Stimulated activated CD4-positive, alpha-beta T cell treated with anti-CD3 and anti-CD28 coated beads, Interleukin-2, amount 100 ng/mL, for 24 hours (primary cell): ENCODE measurements around the gene DRC1.

Experiments used
- DNase-seq, 2 donors: peaks; one replicate each; pipeline ENCODE4 v3.0.0-alpha.2; 2020

DRC1 gene

GRCh38 chr2:26479131-26479788 is 77.5 kb downstream of the DRC1 start:
- DNase-seq = no peak

- no peak for DNase-seq
These were observed 78.3 kb downstream of the DRC1 start for GRCh38 chr2:26479789-26480565.

- no peak for DNase-seq
These were observed 79.1 kb downstream of the DRC1 start for GRCh38 chr2:26480566-26481423.

DNA sequence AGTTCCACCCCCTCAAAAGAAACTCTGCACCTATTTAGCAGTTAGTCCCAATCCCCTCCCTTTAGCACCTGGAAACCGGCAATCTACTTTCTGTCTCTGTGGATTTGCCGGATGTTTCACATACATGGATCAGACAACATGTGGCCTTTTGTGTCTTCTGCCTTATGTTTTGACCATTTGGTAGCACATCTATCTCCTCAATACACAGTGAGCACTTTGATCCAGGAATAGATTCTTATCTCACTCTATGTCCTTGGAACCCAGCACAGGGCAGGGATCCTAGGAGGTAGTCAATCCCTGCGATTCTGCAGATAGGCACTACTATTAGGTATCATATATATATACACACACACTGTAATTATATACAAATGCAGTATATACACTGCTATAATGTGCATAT is 80.0 kb downstream of the DRC1 start:
- no peak for DNase-seq

DNA sequence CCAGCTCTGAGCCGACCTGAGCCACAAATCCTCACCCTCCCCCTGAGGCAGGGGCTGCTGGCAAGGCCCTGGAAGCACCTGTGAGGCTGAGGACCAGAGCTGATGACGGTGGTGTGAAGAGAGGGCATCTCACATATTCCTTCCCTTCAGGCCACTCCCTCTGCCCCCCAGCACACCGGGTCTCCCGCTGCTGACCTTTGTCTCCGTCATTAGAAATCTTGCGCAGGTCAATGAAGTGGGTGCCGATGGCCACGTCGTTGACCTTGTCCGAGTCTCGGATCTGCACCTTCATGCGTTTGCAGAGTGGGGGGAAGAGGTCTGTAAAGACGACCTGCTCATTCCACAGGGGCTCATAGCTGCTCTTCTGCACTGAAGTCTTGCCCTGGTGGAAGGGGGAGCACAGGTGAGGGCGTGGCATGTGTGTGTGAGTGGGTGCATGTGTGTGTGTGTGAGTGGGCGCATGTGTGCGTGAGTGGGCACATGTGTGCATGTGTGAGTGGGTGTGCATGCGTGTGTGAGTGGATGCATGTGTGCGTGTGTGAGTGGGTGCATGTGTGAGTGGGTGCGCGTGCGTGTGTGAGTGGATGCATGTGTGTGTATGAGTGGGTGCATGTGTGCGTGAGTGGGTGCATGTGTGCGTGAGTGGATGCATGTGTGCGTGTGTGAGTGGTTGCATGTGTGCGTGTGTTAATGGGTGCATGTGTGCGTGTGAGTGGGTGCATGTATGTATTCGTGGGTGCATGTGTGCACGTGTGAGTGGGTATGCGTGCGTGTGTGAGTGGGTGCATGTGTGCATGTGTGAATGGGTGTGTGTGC is 80.7 kb downstream of the DRC1 start:
- DNase-seq = no peak

GRCh38 chr2:26483027-26483326 is 81.3 kb downstream of the DRC1 start:
- no peak for DNase-seq

- DNase-seq = no peak
These were observed 81.8 kb downstream of the DRC1 start for GRCh38 chr2:26483516-26483915.

- DNase-seq = no peak
These were observed 82.3 kb downstream of the DRC1 start for GRCh38 chr2:26483957-26484565.

GRCh38 chr2:26484579-26484978 is 82.9 kb downstream of the DRC1 start:
- no peak for DNase-seq

DNA sequence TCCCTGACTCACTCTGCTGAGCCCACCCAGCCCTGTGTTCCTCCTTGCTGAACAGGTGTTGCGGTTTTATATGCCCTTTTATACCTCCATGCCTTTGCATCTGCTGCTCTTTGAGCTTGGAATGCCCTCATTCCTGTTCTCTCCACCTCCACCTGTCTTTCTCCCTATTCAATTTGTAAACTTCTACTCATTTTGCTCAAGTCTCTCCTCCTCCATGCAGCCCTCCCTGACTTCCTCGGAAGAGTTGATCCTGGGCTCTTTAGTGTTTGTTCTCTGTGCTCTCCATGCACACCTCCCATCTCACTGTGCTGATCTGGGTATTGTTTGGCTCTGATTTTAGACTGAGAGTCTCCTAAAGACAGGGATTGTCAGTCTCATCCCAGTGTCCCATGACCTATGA is 83.4 kb downstream of the DRC1 start:
- DNase-seq = no peak

GRCh38 chr2:26485725-26486418 is 84.2 kb downstream of the DRC1 start:
- DNase-seq = no peak

- no peak for DNase-seq
These were observed 85.1 kb downstream of the DRC1 start for GRCh38 chr2:26486789-26487188.

DNA sequence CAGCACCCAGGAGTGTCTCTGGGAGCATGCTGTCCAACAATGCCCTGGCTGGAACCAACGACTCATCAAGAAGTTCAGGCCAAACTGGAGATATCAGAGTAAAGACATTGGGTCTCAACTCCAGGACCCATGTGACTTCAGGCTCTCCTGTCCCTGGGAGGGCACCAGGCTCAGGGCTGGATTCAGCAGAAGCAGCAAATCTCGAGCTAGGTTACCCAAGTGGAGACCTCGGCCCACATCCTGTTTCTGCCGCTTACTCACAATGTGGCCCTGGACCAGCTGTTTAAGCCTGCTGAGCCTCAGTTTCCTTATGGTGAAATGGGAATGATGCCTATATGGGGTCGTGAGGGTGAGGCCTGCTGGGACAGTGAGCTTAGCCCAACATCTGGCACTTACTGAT is 85.5 kb downstream of the DRC1 start:
- DNase-seq = no peak

DNA sequence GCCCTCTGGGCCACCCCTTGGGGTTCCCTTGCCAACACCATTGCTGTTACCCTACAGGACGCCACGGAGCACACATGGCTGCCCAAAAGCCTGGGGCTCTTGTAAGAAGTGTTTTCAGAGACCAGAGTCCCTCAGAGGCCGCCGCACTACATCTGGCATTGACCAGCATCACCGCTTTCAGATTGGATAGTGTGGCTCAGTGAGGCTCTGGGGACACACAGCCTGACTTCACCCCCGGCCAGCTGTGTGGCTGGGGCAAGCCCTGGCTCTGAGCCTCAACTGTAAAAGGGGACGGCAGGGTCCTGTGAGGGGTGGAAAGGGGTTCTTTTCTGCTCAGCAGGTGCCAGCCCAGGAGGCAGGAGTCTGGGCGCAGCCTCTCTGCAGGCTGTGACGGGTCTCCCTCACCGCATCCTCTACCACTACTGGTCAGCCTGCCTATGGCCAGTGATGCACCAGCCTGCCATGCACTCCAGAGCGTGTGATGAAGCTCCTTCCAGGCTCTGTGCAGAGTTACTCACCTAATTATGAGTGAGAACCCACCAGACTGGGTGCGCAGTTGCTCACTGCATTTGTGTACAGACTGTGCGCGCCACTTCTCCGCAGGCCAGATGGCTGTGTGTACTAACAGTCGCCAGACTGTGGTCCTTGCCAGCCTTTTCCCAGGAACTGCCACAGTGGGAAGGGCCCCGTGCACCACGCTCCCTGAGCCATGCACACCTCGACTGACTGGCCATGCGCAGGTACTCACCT is 86.9 kb downstream of the DRC1 start:
- no peak for DNase-seq

GRCh38 chr2:26489213-26489850 is 87.6 kb downstream of the DRC1 start:
- DNase-seq = no peak

- DNase-seq = no peak
These were observed 89.9 kb downstream of the DRC1 start for GRCh38 chr2:26491563-26492167.

DNA sequence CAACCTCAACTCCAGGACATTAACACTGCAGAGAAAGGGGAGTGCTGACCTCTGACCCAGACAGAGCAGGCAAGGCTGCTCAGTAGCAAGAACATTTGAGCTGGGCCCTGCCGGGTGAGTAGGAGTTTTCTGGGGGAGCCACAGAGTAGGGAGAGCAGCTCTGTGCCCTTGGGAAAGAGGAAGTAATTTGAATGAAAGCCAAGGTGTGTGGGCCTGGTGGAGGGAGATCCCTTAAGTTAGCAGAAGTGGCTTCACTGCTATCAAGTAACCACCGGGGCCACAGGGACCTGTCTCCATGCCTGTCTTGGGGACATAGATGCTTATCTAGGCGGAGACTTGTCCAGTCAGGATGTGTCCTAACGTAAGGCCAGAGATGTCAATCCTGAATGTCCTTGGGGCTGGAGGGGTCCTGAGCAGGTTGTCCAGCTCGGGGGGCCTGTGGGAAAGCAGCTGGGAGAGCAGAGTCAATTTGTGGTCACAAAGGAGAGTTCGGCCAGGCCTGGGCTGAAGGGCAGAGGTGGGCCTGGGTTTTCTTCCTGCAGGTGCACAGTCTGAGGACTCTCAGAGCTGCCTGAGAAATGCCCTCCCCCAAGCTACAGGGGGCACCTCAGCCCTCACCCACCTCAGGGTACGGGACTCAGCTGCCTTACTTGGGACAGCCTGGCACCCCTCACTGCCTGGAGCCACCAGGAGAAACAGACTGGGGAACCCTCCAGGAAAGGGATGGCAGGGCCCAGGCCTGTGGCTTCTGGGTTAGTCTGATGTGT is 91.2 kb downstream of the DRC1 start:
- no peak for DNase-seq

GRCh38 chr2:26493566-26493965 is 91.8 kb downstream of the DRC1 start:
- no peak for DNase-seq

DNA sequence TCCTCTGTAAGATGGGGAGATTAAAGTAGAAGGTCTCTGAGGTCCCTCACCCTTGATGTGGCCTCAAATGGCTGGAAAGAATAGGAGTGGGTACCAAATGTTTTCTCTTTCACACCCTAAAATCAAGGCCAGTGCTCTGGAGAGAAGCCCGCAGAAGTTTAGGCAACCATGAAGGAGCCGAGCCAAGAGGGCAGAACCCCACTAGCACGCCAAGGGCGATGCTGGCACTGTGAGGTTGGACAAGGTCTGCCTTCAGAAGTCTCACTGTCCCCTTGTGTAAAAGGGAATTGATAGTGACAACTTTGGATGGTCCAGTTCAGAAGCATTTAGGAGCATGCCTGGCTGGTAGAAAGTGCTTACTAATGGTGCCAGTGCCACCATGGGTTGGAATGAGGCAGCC is 92.5 kb downstream of the DRC1 start:
- no peak for DNase-seq
